IPS DF 19.7 (cell line): Measurements from ENCODE around the gene NAT9.

Experiments used
- DNase-seq: peaks from one replicate; pipeline ENCODE4 v3.0.0-alpha.2; 2013; ENCODE audit warnings: low read depth, low spot score

The NAT9 gene

DNA sequence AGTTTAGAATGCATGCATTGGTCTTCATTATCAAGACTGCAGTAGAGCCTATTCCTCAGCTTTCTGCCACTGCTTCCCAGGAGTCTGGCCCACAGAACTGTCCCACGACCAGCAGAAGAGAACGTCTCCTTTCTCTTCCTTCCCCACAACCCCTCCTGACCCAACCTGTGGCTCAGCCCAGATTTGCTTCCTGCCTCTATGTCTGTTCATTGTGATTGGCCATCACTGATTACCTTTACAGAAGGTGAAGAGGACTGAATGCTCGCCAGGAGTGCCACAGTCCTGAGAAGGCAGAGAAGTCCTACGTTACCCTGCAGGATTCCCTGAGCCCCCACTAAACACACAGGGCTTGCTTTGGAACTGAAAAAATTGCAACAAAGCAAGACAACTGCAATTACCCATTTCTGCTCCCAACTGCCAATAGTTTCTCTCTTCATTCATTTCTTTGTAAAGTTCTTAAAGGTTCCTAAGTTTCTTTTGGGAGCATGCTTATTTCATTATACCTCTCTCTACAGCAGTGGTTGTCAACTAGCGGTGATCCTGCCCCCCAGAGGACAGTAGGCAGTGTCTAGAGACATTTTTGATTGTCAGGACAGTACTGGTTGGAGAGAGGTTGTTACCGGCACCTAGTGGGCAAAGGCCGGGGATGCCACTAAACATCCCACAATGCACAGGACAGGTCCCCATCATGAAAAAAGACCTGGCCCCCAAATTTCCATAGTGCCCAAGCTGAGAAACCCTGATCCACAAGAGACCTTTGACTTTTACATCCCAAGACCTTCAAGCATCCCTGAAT lies 4.5 kb upstream of the NAT9 start:
- no peak for DNase-seq

DNA sequence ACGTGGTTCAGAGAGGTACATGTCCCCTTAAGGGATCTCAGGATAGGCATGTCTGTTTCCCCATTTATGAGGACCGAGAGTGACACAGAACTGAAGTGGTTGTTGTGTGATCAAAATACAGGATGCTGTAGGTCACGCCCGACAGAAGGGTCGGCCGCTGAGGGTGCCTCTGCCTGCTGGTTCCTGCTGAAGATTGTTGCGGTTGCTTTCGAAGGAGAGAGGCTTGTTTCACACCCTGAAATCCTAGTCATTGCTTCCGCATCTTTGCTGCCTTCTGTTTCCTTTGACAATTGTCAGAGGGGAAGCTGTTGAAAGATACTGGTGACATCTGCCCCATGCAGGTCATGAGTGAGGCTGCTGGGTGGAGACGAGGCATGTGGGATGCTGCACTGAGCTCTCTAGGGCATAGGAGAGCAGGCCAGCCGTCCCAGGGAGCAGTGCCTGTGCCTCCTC lies 3.8 kb upstream of the NAT9 start:
- no peak for DNase-seq

GRCh38 chr17:74779501-74779900 lies 3.4 kb upstream of the NAT9 start:
- no peak for DNase-seq

GRCh38 chr17:74778960-74779359 lies 2.8 kb upstream of the NAT9 start:
- DNase-seq = no peak

DNA sequence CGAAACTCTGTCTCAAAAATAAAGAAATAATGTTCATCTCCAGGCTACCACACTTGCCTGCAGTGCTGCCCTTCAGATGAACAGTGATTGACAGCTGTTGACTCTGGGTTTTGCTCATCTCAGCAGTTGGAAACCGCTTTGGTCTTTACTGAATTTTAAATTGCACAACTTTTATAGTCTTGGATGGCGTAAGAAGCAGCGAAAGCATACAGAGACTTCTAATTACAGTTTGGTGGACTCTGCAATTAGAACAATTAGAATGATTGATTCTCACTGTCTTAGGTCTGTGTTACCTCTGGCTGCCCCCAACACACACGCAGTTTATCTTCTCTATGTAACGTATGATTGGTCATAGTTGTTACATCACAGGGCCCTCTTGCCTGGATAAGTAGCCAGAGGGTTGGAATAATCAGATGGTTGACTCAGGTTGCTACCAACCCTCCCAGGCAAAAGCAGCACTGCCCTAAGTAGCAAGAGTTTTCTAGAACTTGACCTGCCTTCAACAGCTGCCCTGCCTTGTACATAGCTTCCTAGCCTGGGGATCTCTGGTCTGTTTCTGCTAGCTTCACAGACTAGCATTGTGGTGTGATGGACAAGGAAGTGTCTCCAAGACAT lies 1.9 kb upstream of the NAT9 start:
- no peak for DNase-seq

DNA sequence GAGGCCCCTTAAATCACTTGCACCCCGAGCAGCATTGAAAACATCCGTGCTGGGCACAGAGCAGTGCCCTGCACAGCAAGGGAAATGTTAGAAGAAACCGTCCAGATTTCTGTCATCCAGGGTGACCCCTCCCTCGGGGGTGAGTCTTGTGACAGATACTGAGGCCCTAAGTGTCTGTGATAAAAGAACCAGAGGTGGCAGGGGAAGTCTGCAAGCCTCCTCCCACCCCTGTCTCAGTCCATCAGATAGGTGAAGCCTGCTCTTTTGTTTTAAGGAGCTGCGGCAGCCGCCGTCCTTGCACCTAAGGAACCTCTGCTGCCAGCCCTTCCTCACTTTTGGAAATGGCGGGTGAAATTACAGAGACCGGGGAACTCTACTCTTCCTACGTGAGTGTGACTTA lies 845 bp upstream of the NAT9 start:
- DNase-seq = no peak

- DNase-seq = no peak
These were observed 619 bp downstream of the NAT9 start for GRCh38 chr17:74775409-74776043.

DNA sequence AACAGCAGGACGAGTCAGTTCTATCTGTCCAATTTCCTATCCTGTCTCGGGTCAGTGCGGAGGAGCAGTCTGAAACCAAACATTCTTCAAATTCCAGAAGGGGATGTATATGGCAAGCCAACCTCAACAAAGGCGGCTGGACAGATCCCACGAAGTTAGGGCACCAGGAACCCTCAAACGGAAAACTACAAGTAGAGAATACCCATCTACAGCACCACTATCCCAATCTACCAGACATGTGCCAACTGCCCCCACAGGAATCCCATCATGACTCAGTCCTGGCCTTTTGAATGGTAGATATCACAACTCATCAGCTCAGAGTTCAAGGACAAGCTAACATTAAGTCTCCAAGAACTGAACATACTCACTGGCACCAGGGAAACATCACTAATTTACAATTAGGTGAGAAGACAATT lies 2.3 kb downstream of the NAT9 start:
- no peak for DNase-seq

DNA sequence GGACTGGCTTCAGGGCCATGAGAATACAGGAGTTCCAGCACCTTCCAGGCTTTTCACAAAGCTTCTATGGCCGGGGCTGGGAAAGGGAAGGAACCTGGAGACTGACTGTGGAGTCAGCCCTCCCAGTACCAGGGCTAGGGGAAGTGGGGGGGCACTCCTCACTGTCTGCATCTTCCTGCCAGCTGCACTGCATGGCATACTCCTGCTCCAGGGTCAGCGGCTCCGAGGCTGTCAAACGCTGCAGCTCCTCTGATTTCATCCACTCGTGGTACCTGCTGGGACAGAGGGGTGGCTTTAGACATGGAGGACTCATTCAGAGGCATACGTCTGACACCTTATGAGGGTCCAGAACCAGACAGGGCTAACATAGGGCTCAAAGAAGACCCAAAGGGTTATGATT lies 2.7 kb downstream of the NAT9 start:
- no peak for DNase-seq

DNA sequence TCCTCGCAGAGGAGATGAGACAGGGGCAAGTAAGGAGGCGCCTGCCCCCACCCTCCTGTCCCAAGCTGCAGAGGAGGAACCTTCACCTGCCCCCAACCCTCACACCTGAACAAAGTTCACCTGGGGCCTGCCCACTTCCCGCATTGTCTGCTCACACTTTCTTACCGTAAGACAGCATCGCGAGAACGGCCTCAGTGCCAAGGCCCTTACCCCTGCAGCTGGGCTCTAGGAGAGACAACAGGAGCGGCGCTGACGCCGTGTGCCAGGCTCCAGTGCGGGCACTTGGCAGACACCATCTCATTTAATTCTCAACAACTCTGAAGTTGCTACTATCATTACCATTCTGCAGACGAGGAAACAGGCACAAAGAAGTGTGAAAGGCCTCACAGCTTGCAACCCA lies 4.1 kb downstream of the NAT9 start:
- DNase-seq = no peak

- no peak for DNase-seq
These were observed 4.7 kb downstream of the NAT9 start for GRCh38 chr17:74771319-74771914.

- no peak for DNase-seq
These were observed 5.4 kb downstream of the NAT9 start for GRCh38 chr17:74770498-74771318.

- DNase-seq = no peak
These were observed 6.2 kb downstream of the NAT9 start for GRCh38 chr17:74769856-74770497.

DNA sequence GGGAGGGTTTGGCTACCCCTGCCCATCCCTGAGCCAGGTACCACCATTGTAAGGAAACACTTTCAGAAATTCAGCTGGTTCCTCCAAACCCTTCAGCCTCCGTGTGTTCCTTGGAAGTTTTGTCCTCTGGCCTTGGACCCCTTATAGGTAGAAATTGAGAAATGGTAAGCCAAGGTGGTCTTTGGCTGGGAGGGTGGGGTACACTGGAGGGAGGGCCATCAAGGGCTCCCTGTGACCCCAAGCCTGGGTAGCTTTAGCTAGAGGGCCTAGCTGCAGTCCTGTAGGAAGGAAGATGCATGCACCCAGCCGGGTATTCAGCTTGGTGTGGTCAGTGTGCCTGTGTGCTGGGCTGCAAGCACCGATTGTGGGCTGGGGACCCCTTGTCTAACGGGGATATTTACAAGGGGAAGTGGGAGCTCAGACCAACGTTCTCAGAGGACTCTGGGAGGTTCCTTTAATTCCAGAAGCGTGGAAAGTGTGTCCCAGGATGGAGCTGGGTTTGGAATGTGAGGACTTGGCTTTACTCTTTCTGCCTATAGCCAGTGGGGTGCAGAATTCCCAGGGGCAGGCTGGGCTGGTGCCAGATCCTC lies 6.8 kb downstream of the NAT9 start:
- no peak for DNase-seq

DNA sequence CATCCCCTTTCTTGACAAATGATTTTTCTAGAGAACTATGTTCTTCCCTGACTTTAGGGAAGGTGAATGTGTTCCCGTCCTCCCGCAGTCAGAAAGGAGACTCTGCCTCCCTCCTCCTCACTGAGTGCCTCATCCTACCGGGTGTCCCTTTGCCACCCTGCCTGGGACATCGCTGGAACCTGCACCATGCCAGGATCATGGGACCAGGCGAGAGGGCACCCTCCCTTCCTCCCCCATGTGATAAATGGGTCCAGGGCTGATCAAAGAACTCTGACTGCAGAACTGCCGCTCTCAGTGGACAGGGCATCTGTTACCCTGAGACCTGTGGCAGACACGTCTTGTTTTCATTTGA lies 7.4 kb downstream of the NAT9 start:
- no peak for DNase-seq

GRCh38 chr17:74768069-74768762 lies 7.9 kb downstream of the NAT9 start:
- DNase-seq = no peak

- no peak for DNase-seq
These were observed 9.0 kb downstream of the NAT9 start for GRCh38 chr17:74767111-74767516.

DNA sequence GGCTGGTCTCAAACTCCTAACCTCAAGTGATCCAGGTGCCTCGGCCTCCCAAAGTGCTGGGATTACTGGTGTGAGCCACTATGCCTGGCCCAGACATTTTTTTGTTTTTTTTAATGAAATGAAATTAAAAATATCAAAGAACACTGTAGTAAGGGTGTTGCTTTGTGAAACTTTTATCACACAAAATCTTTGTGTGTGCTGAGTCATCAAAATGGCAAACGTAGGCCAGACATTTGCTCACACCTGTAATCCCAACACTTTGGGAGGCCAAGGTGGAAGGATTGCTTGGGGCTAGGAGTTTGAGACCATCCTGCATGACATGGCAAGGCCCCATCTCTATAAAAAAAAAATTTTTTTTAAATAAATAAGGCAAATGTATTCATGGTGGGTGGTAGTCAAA lies 9.7 kb downstream of the NAT9 start:
- DNase-seq = no peak

GRCh38 chr17:74764751-74765286 lies 11.3 kb downstream of the NAT9 start:
- no peak for DNase-seq
